T follicular helper cell (primary cell): Measurements from ENCODE around the gene ABCA13.

Experiments
- DNase-seq: peaks from one replicate; pipeline ENCODE4 v3.0.0-alpha.2; 2020; ENCODE audit warnings: low read depth

Gene ABCA13

DNA sequence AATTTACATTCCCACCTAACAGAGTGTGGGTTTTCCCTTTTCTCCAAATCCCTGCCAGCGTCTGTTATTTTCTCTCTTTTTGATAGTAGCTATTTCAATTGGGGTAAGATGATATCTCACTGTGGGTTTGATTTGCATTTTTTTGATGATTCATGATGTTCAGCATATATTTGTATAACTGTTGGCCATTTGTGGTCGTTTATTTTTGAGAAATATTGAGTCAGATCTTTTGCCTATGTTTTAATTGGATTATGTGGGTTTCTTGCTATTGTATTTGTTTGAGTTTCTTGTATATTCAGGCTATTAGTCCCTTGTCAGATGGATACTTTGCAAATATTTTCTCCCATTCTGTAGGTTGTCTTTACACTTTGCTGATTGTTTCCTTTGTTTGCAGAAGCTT is 193.8 kb downstream of the ABCA13 start:
- DNase-seq = no peak

DNA sequence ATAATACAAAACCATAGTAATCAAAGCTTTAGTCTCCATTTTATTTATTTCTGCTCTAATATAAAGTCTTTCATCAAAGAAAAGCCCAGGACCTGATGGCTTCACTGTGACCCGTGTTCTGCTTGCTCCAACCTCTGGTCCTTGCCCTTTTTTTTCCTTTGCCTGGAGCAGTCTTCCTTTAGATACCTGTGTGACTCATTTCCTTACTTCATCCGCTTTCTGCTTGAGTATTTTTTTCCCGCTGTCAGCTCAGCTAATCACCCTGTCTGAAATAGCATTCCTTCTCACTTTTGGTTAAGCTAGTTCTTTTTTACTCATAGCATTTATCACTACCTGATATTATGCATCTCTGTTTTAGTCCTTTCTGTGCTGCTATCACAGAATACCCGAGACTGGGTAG is 194.8 kb downstream of the ABCA13 start:
- DNase-seq = no peak

DNA sequence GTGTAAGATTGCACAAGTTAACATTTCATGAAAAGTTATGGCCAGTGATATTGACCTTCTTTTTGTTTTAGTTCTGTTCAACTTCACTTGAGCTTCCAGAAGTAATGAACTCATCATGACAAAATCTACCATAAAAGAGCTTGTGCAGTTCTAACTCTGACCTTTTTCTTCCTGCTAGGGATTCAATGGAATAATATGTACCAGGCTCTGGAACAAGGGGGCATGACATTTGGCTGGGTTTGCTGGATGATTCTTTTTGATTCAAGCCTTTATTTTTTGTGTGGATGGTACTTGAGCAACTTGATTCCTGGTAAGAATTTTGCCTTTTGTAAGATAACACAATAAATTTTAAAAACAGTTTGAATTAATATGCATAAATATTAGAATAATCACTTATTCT is 205.0 kb downstream of the ABCA13 start:
- no peak for DNase-seq

DNA sequence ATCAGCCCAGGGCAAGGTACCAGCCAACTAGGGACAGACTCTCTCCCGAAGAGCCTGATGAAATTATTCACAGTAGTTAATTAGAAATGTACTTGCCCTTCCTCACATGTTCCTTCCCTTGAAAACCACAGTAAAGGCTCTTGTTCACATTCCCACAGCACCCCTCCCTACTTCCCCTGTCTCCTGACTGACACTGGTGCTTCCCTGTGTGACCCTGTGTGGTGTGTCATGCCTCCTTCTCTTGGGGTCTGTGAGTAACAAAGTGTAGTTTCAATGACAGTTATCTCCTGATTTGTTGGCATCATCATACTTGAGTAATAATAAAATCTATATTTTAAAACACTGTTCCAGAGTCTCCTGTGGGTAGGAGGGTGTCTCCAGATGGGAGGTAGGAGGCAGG is 209.7 kb downstream of the ABCA13 start:
- no peak for DNase-seq

DNA sequence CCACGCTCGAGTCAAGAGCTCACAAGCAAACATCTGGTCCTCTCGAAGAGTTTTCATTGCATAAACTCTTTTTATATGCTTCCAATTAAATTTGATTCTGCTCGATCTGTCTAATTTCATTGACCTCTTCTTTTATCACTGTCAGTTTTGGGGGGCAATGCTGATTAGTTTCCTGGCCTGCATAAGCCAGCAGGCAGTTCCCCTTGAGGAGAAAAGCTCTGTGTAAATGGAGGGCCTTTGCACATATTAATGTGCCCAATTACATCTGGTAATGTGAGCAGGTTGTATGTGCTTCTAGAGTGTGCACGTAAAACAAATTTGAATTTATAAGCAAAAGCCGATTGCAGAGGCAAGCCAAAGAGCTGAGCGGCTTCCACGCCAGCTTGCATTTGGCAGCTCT is 210.3 kb downstream of the ABCA13 start:
- DNase-seq = no peak

DNA sequence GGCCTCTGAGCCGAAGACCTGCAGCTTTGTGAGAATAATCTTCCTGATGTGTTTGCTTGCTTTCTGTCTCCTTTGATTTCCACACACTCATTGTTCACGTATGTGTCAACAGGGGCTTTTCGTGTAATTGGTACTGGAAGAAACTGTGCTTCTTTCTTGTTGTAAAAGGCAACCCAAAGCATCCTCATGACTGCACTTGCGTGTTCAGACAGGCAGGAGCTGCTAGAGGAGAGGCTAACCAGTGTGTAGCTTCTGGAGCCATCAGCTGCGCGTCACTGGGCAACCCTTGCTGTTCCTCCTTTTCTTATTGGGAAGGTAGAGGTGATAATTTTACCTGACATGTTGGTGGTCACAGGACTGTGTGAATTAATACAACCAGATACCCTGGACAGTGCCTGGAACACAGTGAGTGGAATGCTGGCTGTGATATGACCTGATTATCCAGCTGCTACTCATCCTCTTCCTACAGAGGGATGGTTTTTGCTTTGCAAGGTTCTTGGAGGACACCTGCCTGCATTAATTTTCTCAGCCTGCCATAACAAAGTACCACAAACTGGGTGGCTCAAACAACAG is 213.0 kb downstream of the ABCA13 start:
- DNase-seq = no peak

DNA sequence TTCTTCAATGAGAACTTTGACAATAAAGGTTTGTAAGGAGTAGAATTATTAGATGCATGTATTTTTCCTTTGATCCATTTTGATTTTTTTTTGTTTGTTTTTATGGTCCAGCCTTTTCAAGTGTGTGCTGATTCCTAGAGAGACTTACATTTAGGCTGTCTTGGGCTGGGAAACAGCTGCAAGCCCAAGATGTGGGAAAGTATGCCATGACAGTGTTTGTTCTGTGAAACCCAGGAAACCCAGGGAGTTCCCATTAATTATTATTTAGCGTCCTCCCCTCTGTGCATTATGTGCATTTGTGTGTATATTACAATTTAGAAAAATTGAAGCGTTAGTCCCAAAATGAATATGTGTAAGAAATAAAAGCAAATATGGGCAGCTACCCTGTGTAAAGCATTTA is 216.7 kb downstream of the ABCA13 start:
- DNase-seq = no peak

DNA sequence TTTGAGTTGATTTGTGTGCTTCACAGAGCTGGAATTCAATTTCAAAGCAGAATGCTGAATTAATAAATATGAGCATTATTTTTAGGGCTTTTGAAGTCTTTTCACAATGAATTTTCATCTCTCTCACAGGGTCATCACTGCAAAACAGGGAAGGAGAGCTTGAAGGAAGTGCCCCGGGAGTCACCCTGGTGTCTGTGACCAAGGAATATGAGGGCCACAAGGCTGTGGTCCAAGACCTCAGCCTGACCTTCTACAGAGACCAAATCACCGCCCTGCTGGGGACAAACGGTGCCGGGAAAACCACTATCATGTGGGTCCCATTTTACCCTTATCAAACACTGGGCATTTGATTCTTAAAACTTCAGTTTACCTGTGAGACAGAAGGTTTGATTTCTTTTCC is 217.7 kb downstream of the ABCA13 start:
- no peak for DNase-seq

DNA sequence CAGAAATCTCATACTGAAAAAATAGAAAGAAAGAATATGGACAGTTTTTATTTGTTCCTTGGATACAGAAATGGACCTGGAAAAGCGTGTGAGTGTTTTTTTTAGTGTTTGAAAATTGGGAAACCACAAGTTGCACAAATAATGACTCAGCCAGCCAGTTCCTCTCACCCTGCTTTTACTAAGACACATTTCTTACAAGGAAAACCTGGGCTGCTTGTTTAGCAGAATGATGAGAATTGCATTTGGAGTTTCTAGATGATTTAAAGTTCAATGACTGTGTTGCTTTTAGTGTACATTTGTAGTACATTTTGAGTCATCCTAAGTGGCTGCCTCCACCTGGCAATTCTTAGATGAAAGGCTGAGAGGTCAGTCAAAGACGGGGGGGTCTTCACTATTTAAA is 218.7 kb downstream of the ABCA13 start:
- no peak for DNase-seq

DNA sequence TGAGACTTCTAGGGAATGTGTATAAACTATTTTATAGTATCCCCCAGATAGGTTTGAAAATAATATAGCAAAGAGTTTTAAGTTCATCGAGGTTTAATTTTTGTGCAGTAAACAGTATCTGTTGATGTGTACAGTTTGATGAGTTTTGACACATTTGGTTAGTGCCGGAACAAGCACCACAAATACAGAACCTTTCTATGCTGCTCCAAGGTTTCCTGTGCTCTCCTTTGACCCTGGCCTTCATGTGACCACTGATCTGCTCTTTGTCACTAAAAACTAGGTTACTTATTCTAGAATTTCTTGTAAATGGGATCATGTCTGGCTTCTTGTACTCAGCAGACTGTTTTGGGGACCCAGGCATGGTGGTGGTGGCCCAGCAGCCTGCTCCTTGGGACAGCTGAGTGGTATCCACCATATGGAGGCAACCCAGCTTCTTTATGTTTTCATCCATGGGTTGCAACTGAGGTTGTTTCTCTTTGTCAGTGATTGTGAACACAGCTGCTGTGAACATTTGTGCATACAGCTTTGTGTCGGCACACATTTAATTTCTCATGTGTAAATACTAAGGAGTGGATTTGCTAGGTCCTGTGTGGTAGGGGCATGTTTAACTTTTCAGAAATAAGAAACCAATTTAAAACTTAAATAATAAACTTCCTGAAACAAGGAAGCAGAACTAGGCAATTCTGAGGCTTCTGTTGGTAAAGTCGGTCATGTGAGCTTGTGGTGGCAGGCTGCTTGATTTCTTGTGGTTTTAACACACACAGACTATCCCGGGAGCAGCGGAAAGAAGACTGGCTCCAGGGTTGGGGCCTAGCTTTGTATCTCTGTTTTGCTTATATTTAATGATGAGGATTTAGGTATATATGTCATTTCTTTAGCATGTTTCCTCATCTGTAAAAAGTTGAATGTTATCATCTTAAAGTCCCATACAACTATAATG is 219.4 kb downstream of the ABCA13 start:
- DNase-seq = no peak

DNA sequence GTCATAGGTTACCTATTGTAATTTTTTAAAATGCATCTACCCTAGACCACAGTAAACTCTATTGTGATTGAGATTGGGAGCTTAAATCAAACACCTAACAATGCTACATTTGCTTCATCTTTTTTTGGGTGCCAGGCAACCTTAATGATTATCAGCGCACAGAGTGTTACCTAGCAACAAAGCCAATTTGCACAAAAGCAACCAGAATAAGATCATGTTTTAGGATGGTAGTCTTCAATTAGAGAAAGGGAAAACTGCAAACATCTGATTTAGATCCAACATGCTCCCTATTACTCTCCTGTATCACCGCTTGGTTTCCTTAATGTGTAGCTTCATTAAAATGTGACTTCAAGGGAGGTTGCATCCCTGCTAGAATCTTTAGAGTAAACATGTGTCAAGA is 226.9 kb downstream of the ABCA13 start:
- no peak for DNase-seq

DNA sequence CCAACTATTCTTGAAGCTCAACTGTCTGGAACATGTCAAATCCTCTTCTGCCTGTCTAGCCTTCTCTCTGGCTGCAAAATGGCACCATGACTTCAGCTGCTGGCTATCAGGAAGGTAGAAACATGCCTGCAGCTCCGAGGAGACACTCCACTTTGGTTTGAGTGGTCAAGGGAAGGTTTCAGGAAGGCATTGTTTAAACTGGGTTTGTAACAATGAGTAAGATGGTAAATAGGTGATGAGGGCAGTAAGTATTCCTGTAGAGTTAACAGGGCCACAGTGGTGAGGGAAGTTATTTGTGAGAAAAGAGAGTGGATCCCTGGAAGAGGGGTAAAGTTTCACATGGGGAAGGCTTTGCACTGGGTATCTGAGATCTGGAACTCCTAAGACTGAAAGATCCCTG is 231.5 kb downstream of the ABCA13 start:
- DNase-seq = no peak

DNA sequence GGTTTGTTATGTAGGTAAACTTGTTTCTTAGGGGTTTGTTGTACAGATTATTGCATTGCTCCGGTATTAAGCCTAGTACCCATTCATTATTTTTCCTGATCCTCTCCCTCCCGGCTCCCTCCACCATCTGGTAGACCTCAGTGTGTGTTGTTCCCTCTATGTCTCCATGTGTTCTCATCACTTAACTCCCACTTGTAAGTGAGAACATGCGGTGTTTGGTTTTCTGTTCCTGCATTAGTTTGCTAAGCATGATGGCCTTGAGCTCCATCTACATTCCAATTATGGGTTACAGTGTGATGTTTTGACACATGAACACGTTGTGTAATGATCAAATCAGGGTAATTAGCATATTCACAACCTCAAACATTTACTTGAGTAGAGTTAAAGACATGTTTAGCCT is 237.5 kb downstream of the ABCA13 start:
- no peak for DNase-seq

DNA sequence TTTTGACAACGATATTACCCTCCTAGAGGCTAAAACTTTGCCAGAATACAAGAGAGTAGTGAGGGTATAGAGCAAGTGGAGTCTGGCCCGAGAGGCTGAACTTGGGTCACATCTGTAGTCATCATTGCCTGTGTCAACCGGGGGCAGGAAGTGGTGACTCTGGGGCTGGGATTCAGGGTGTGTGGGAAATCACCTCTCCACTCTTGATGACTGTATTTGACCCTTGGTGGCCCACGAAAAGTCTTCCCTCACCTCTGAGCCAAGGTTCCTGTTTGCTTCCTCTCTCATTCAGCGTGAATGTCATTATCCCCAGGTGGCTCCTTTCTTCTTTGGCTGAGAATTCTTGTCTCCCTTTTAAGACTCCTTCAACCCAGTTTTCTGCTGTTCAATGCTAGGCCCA is 240.4 kb downstream of the ABCA13 start:
- DNase-seq = no peak

DNA sequence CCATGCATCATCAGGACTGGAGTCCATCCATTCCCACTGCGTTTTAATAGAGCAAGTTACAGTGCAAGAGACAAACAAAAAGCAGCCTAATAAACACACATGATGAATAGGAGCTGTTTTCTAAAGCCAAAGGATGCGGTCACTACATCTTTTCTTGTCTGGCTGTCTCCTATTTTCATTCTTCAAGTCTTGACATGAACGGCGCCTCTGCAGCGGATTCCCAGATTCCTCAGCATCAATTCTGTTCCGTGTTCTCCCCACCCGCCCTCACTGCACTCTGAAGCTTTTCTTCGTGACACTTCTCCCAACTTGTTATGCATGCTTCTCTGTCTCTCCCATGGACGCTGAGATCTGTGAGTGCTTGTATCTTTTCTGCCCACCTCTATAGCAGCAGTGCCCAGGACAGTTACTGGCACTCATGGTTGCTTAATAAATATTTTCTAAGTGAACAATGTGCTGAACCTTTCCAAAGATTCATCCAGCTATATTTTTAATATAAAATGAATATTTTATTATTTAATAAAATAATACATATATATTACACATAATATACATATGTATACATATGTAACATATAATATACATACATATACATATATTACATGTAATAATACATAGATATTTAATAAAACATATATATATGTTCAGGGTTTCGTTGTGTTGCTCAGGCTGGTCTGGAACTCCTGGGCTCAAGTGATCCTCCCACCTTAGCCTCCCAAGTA is 242.9 kb downstream of the ABCA13 start:
- DNase-seq = no peak

DNA sequence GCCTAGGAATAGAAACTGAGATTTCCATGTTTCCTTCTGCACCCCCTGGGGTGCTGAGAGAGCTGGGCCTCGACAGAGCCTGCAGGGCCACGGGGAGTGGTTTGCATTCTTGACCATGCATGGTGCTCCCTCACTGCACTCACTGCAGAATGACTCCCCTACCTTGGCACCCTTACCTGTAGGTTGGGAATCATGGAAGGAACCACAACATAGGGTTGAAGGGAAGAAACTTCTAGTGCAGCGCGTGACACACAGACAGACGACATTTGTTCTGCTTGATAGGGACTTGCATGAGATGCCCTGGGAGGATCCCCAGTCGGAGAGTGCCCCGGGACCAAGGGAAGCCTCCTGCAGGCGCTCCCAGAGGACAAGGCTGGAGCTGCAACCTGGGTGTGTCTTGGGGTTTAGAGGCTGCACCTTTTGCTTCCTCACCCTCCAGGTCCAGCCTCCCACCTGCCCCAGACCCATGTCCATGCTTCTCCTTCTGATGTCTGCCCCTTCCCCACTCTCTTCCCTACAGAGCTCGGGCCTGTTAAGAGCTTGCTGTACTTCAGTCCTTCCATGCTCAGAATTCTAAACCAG is 245.2 kb downstream of the ABCA13 start:
- no peak for DNase-seq

DNA sequence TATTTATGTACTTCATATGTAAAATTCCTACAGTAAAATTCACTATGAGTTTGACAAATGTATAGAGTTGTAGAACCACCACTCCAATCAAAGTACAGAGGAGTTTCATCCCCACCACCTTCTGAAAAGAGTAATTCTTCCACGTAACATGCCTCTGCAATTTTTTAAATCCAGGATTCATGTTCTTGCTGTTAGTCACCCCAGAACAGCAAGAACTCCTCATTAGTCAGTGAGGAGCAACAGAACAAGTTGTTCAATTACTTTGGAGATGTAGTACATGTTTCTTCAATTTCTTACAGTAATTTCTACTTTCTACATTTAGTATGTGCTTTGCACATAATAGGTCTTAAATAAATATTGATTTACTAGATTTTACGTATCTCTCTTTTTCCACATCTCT is 248.1 kb downstream of the ABCA13 start:
- no peak for DNase-seq

DNA sequence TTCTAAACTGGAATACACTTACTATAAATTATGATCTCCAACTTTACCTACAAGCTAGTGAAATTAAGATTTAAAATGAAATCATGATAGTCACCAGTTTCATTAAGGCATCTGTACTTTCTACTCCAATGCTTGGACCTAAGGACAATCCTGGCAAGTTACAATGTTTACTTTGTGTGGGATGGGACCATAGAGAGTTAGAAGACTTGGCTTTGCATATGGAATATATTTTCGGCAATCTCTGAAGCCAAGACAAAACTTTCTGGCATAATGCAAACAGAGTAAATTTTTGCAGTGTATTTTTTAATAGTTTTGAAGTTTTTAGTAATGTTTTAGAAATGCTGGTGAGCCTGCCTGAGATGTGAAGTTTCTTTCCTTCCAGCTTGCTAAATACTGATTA is 248.9 kb downstream of the ABCA13 start:
- DNase-seq = no peak

DNA sequence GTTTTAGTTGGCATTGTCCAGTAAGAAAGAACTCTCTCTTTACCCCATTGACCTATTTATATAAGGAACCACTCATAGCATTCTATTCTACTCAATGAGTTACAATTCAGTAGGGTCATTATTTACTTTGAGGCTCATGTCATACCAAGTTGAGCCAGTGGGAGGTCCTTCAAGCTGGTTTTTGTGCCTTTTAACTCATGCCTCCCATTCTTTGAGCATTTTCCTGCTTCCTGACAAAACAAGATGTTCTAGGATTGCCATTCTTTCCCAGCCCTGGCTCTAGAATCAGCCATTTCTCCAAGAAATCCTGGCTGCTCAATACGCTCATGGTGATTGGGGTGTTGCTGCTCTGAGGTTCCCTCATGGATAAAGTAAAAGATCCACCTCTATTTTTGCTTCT is 250.1 kb downstream of the ABCA13 start:
- no peak for DNase-seq

DNA sequence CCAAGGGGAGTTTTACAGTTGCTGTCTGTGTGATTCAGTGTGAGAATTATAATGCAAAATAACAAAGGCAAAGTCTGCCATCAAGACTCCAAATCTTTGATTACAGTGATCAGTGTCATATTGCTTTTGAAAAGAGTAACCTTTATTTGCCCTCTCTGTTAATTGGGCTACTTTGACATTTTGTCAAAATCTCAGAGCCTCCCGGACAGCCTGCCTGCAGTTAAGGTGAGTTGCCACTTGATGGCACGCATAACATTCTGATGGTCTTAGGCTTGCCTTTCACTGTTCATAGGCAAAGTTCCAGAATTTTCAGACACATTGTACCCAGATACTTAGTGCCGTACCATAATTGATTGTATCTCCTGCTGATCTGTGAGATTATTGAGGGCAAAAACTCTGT is 253.5 kb downstream of the ABCA13 start:
- no peak for DNase-seq

DNA sequence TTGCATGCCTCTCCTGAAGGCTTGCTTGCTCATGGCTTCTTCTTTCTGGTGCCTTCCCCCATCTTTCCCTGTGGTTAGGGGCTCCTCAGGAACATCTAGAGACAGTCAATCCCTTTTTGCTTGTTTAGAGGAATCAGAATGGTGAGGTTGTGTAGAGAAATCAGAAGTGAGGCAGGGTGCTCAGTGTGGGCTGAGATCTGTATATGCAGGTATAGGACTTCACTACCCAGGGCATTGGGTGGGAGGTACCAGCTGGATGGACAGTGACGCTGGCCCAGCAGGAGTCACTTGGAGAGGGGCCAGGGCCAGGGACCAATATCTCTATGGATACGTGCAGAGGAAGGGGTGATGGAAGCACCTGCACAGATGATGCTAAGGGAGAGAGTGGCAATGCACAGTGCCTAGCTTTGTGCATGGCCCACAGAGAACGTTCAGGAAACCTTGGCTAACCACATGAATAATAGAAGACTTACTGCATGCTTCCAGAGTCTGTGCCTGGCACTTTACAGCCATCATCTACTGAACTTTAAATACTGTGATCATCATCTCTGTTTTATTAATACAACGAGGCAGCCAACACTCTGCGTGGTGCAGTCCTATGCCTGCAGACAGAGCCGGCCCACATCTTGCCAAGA is 255.2 kb downstream of the ABCA13 start:
- no peak for DNase-seq

DNA sequence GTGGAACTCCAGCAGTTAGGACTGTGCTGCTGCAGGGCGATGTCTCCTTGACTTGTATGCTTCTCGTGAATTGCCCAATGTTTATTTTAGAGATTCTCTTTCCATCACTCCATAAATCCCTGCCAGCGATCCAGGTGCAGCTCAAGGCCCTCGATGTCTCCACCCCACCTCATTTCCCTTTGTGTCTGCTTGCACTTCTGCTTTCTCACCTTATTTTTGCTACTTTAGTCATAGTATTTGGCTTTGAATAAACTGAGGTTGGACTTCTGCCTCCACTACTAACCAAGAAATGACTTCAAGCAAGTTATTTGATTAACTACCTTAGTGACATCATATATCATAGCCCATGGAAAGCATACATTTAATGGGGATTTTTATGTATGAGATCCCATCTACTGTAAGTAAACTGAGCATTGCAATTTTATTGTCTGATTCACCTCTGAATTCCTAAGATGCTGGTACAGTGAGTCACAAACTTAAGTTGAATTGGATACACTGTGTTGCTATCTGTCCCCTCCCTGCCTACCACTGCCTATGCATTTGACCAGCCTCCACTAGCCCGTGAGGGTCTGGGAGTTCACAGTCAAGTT is 255.8 kb downstream of the ABCA13 start:
- DNase-seq = no peak
